ENCODE results near the gene PNISR. TPM values are rescaled to one million over a fixed set of nuclear protein-coding genes. Genes with fewer than 3 reads are reported as not detected.
A peak's percentile ranks its signal among the peaks of the same experiment; 100 is the strongest.

The PNISR gene
- total RNA-seq, 8 experiments from 2014 or later: 81.8 to 232 (median 134) TPM

DNA sequence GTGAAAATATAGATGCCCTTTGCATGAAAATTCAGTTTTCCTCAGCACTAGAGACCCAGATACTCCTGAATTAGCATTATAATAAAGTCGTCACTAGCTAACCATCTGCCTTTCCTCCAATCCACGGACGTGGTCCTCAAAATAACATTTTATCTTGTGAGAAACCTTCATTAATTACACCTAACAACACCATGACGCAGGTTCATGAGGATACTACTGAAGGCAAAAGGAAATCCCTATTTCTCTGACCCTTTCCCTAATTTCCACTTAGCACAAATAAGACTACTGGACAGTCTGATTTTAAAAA, 1.3 kb upstream of the PNISR start:
- ATAC-seq (replicated peaks in 6 of 8): no peak
- 3 to 33% (median 27%) methylated on average over 1 to 4 of the region's 4 CpGs; no CpG with 5 or more reads in 2 of the 10 experiments for WGBS, 10 experiments
- peak overlapping the region; percentile 59 to 98 (median 86) for H3K4me3 ChIP-seq
- H3K27ac ChIP-seq: peak overlapping the region; percentile 97 to 98
- H3K4me1 ChIP-seq (replicated peaks in 1 of 2): peaks cover 14 to 30% of the 10 kb centered on the region in 2 donors
- in situ Hi-C loops (cut with MboI; ENCODE audit: low pct_unique_long_range_greater_than_20kb in 2 of 9, low sequenced_read_pairs in 9 of 9, unreplicated experiment in 9 of 9): no loop called here

DNA sequence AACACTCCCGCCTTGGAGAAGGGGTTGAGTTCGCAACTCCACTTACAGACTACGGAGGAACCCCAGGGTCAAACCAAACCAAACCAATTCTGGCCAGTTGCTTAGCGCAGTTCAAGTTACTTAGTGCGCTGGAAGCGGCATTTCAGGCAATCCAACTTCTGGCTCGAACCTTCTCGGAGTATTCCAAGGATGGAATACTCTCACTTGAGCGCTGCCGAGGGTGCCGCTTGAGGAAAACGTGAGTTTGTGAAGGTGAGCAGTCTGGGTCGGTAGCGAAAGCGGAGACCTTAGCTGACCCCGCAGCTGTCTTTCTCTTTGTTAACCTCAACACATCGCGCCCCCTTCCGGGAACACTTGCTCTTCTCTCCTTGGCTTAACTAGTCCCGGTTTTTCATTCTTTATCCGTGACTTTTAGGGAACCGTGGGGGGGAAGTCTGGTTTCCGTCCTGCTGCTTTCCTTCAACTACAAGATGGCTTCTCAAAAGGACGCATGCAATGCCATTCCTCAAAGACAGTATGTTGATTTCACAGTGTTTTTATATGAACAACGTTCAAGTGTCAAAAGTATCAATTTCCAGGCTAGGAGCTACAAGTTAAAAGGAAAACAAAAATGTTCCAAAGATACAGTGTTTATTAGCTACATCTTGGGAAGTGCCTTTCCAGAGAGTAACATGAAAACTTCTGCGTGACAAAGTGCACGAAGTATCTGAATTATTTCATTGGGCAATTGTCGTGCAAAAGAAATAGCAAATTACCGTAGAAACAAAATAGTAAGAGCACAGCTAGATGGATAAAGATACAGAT, 741 bp upstream of the PNISR start:
- H3K27ac ChIP-seq: peak overlapping the region; percentile 97 to 98
- 0 to 11% (median 1%) methylated on average over 4 to 25 of the region's 29 CpGs for WGBS, 10 experiments
- peaks cover 14 to 30% of the 10 kb centered on the region in 2 donors for H3K4me1 ChIP-seq (replicated peaks in 1 of 2)
- in situ Hi-C loops (cut with MboI; ENCODE audit: low pct_unique_long_range_greater_than_20kb in 2 of 9, low sequenced_read_pairs in 9 of 9, unreplicated experiment in 9 of 9): no loop called here
- peak; percentile 59 to 72 (median 62) for ATAC-seq (replicated peaks in 6 of 8)
- peak overlapping the region; percentile 59 to 98 (median 86) for H3K4me3 ChIP-seq

DNA sequence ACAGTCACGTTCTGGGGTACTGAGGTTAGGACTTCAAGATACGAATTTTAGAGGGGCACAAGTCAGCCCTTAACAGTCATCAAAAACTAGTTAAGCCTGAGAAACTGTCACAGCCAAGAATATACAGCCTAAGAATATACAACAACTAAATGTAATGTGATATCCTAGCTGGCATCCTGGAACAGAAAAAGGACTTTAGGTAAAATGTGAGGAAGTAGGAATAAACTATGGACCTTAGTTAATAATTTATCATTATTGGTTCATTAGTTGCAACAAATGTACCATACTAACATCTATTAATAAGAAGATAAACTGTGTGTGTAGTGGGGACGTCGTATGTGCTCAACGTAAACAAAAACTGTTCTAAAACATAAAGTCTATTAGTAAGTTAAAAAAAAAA, 1.1 kb downstream of the PNISR start:
- 38 to 88% (median 76%) methylated on average over 1 to 5 of the region's 5 CpGs; no CpG with 5 or more reads in 1 of the 10 experiments for WGBS, 10 experiments
- no peak for ATAC-seq (replicated peaks in 6 of 8)
- no peak overlapping the region for H3K27ac ChIP-seq
- H3K4me1 ChIP-seq (replicated peaks in 1 of 2): peaks cover 14 to 30% of the 10 kb centered on the region in 2 donors
- peak overlapping the region; percentile 59 to 98 (median 86) for H3K4me3 ChIP-seq
- in situ Hi-C loops (cut with MboI; ENCODE audit: low pct_unique_long_range_greater_than_20kb in 2 of 9, low sequenced_read_pairs in 9 of 9, unreplicated experiment in 9 of 9): no loop called here

DNA sequence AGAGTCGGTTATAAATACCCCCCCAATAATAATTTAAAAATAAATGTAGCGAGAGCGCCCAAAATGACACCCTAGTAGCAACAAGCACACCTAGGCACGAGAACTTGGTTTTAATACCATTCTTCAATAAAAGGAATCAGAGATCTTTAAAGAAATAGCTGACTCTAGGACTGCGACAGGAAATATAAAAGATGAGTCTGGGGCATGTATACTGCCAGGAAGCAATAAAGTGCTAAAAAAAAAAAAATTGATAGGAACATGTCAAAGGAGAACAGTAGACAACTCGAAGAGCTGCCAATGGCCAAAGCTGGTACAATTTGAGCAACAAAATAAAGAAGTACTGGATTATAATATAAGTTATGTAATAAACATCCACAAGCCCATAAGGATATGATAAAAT, 2.2 kb downstream of the PNISR start:
- 67 to 100% (median 93%) methylated on average over 2 to 6 of the region's 6 CpGs for WGBS, 10 experiments
- Histone ChIP-seq H3K4me3 (no peak overlapping the region), H3K4me1 (replicated peaks in 1 of 2) (peaks cover 14 to 30% of the 10 kb centered on the region in 2 donors), H3K27ac (no peak overlapping the region)
- ATAC-seq (replicated peaks in 6 of 8): no peak
- in situ Hi-C loops (cut with MboI; ENCODE audit: low pct_unique_long_range_greater_than_20kb in 2 of 9, low sequenced_read_pairs in 9 of 9, unreplicated experiment in 9 of 9): no loop called here

DNA sequence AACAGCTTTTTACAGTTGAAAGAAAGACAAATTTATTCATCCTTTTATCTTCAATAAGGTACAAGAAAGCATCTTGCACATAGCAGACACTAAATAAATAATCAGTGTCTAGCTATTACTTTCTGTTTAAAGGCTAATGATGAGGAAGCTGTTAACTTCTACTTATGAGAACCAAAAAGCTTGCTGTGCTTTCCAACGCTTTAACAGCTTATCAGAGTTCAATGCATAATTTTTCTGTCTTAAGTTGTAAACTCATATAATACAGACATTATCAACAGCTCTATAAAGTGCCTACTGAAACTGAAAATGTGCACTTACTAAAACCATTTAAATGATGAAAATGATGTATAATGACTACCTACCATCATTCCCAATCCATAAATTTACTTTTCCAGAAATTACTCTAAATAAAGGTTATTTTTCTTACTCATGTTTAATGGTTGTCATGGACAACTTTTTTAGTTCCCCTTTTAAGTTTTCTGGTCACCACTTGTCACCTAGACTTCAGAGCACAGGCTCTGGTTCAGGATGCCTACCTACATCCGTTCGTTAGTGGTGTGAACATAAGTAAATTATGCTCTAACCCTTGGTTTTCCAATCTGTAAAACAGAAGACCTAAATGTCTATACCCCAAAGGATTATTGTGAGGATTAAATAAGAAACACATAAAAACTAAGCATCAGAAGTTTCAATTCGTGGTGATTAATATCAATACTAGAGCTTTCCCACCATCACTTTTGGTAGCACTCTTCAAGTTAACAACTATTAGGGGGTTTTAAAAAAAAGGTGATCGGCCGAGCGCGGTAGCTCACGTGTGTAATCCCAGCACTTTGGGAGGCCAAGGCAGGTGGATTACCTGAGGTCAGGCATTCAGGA, 8.0 kb downstream of the PNISR start:
- Histone ChIP-seq H3K27ac (no peak overlapping the region), H3K4me3 (no peak overlapping the region), H3K4me1 (replicated peaks in 1 of 2) (peaks cover 0 to 2% of the 10 kb centered on the region in 2 donors)
- in situ Hi-C loops (cut with MboI; ENCODE audit: low pct_unique_long_range_greater_than_20kb in 2 of 9, low sequenced_read_pairs in 9 of 9, unreplicated experiment in 9 of 9): no loop called here
- no peak for ATAC-seq (replicated peaks in 6 of 8)
- 42 to 94% (median 80%) methylated on average over 2 to 7 of the region's 9 CpGs for WGBS, 10 experiments

DNA sequence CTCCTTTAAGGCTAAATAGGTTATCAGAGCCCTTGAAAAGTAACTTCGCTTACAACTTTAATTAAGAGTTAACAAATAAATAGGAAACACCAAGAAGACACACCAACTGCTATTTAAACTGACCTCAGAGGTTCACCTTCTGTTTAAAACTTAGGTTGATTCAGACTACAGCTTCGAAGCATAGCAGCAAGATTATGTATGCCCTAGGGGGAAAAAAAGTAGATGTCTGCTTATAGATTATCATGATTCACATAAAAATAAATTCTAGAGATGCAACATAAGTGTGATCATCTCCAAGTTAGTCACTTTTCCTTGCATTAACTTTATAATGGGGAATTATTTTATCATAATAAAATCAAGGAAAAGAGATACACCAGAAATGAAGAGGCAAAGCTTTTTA, 8.9 kb downstream of the PNISR start:
- in situ Hi-C loops (cut with MboI; ENCODE audit: low pct_unique_long_range_greater_than_20kb in 2 of 9, low sequenced_read_pairs in 9 of 9, unreplicated experiment in 9 of 9): no loop called here
- Histone ChIP-seq H3K4me3 (no peak overlapping the region), H3K27ac (no peak overlapping the region), H3K4me1 (replicated peaks in 1 of 2) (peaks cover 0 to 2% of the 10 kb centered on the region in 2 donors)
- no peak for ATAC-seq (replicated peaks in 6 of 8)
- WGBS, 10 experiments: 58 to 100% (median 96%) methylated on average over 1 to 2 of the region's 2 CpGs

DNA sequence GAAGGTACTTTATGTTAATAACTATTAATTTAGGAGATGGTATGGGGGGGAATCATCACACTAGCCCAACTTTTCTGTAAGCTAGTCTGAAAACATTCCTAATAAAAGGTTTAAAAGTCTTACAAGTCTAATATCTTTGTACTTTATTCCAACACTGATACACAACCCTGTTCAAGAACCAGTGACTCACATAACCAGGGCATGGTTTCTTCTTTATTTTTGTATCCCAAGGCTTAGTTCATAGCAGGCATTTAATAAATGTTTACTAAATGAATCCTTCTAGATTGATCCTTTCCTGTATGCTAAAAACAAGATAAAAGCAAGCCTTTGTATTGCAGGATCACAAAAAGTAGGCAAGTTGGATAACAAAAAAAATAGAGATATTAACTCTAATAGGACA, 9.7 kb downstream of the PNISR start:
- in situ Hi-C loops (cut with MboI; ENCODE audit: low pct_unique_long_range_greater_than_20kb in 2 of 9, low sequenced_read_pairs in 9 of 9, unreplicated experiment in 9 of 9): no loop called here
- H3K27ac ChIP-seq: no peak overlapping the region
- peaks cover 0 to 2% of the 10 kb centered on the region in 2 donors for H3K4me1 ChIP-seq (replicated peaks in 1 of 2)
- no peak for ATAC-seq (replicated peaks in 6 of 8)
- H3K4me3 ChIP-seq: no peak overlapping the region

DNA sequence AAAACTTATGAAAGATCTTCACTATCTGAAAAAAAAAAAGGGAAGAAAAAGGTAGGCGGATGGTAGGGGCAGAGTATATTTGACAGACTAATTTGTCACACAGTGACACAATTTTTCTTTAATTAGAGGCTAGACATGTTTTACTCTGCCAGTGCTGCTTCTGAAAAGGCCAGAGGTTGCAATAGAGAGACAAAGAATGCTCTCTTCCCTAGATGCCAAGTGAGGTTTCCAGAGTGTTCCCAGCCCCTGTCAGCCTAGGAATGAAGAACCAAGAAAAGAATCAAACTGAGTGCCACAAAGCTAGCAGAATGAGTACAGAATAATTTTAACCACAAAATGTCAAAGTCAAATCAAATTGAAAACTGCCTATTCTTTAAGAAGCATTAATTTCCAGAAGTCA, 13.0 kb downstream of the PNISR start:
- WGBS, 10 experiments: 78 to 100% (median 100%) methylated on average over 1 of the region's 1 CpG; no CpG with 5 or more reads in 3 of the 10 experiments
- no peak overlapping the region for H3K4me3 ChIP-seq
- H3K27ac ChIP-seq: no peak overlapping the region
- ATAC-seq (replicated peaks in 6 of 8): peak in 1 of 8 experiments; percentile 49
- peaks cover 0 to 2% of the 10 kb centered on the region in 2 donors for H3K4me1 ChIP-seq (replicated peaks in 1 of 2)
- in situ Hi-C loops (cut with MboI; ENCODE audit: low pct_unique_long_range_greater_than_20kb in 2 of 9, low sequenced_read_pairs in 9 of 9, unreplicated experiment in 9 of 9): no loop called here

DNA sequence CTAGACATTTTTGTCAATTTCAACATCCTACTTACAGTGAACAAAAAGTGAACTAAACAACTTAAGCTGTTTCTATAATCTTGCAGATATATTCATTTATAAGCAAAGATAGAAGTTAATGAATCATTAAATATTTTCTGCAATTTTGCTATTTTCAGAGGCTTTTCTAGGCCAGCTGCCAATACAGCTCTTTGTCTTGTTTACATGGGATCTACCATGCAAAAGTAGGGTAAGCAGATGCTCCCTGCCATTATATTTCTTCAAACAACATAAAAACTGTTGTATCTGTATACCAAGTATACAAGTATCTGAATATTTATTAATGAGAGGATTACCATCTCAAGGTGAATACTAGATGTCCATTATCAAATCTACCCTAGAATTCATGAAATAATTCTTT, 15.4 kb downstream of the PNISR start:
- no peak overlapping the region for H3K4me3 ChIP-seq
- no peak for ATAC-seq (replicated peaks in 6 of 8)
- H3K27ac ChIP-seq: no peak overlapping the region
- in situ Hi-C loops (cut with MboI; ENCODE audit: low pct_unique_long_range_greater_than_20kb in 2 of 9, low sequenced_read_pairs in 9 of 9, unreplicated experiment in 9 of 9): no loop called here
- peaks cover 0 to 2% of the 10 kb centered on the region in 2 donors for H3K4me1 ChIP-seq (replicated peaks in 1 of 2)

DNA sequence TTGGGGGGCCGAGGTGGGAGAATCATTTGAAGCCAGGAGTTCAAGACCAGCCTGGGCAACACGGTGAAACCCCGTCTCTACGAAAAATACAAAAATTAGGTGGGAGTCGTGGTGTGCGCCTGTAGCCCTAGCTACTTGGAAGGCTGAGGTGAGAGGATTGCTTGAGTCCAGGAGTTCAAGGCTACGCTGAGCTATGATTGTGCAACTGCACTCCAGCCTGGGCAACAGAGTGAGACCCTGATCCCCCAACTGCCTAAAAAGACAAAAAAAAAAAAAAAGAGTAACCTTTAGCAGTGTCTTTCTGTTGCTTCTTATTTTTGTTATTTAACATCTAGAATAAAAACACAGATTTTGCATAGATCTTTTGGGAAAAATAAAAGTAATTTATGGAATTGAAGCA, 18.0 kb downstream of the PNISR start:
- H3K4me3 ChIP-seq: no peak overlapping the region
- H3K27ac ChIP-seq: no peak overlapping the region
- 60 to 100% (median 83%) methylated on average over 1 to 7 of the region's 7 CpGs; no CpG with 5 or more reads in 1 of the 10 experiments for WGBS, 10 experiments
- in situ Hi-C loops (cut with MboI; ENCODE audit: low pct_unique_long_range_greater_than_20kb in 2 of 9, low sequenced_read_pairs in 9 of 9, unreplicated experiment in 9 of 9): no loop called here
- H3K4me1 ChIP-seq (replicated peaks in 1 of 2): no peaks in the 10 kb centered on the region
- no peak for ATAC-seq (replicated peaks in 6 of 8)

DNA sequence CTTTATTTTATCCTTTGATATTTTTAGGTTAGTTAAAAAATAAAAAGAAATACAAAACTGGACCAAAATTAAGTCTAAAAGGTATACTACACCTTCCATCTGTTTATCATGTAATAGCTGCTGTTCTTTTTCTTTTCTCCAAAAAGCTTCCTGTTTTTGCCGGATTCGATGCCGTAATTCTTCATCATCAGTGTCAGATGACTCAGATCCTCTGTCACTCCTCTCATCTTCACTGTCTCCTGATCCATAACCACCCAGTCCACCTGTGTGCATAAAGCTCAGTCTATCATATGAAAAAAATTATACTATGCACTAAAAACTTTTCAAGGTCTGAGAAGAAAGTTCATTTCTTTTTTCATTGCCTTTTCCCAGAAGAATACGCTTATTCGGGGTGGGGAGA, 22.7 kb downstream of the PNISR start:
- no peaks in the 10 kb centered on the region for H3K4me1 ChIP-seq (replicated peaks in 1 of 2)
- H3K27ac ChIP-seq: no peak overlapping the region
- ATAC-seq (replicated peaks in 6 of 8): no peak
- in situ Hi-C loops (cut with MboI; ENCODE audit: low pct_unique_long_range_greater_than_20kb in 2 of 9, low sequenced_read_pairs in 9 of 9, unreplicated experiment in 9 of 9): no loop called here
- 88 to 100% (median 96%) methylated on average over 1 to 5 of the region's 5 CpGs; no CpG with 5 or more reads in 2 of the 10 experiments for WGBS, 10 experiments
- H3K4me3 ChIP-seq: no peak overlapping the region

DNA sequence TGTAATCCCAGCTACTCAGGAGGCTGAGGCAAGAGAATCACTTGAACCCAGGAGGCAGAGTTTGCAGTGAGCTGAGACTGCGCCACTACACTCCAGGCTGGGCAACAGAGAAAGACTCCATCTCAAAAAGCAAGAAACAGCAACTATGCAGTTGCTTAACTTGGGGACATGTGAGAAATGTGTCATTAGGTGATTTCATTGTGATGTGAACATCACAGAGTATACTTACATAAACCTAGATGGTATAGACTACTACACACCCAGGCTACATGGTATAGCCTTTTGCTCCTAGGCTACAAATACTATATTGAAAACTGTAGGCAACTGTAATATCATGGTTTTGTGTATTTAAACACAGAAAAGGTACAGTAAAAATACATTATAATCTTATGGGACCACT, 27.8 kb downstream of the PNISR start:
- ATAC-seq (replicated peaks in 6 of 8): no peak
- H3K4me1 ChIP-seq (replicated peaks in 1 of 2): peaks cover 3 to 5% of the 10 kb centered on the region in 2 donors
- in situ Hi-C loops (cut with MboI; ENCODE audit: low pct_unique_long_range_greater_than_20kb in 2 of 9, low sequenced_read_pairs in 9 of 9, unreplicated experiment in 9 of 9): no loop called here

DNA sequence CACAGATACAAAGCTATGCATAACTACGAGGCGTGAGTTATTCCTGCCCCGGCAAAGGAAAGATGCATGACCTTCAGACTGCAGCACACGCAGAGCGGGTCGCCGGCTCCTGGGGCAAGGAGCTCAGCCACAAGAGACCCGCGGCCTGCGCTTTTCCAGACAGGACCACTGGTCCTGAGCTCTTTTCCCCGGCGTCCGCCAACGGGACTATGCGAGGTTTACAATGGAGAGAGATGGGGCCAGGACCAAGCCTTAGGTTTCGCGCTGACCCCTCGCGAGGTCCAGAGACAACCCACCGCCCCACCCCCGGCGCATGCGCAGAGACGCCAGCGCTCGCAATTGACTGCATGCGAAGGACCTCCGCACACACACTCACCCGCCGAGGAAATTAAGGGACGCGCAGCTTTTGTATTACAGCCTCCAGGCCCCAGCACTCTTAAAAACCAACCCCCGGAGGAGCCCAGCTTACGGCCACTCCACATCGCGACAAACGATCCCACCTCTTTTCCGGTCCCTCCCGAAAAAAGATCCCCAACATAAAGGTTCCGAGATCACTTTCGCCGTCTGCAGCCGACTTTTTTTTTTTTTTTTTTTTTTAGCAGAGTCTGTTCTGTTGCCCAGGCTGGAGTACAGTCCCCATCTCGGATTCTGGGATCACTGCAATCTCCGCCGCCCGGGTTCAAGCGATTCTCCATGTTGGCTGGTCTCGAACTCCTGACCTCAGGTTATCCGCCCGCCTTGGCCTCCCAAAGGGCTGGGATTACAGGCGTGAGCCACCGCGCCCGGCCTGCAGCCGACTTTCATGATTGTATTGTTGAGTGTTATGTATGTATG, 31.2 kb downstream of the PNISR start, which contains the start of gene COQ3:
Gene COQ3, minus strand, starts transcription at position 498 of the 834 bp plus-strand sequence. Its CDS starts 16 bp downstream, at position 482.
- 0 to 47% (median 17%) methylated on average over 4 to 22 of the region's 56 CpGs for WGBS, 10 experiments
- Histone ChIP-seq H3K4me1 (replicated peaks in 1 of 2) (peaks cover 3 to 5% of the 10 kb centered on the region in 2 donors), H3K4me3 (peak within 1 kb of the TSS; percentile 57 to 77 (median 62)), H3K27ac (peak within 1 kb of the TSS; percentile 90 to 92)
- peak; percentile 88 to 98 (median 95) for ATAC-seq (replicated peaks in 6 of 8)
- in situ Hi-C loops (cut with MboI; ENCODE audit: low pct_unique_long_range_greater_than_20kb in 2 of 9, low sequenced_read_pairs in 9 of 9, unreplicated experiment in 9 of 9): no loop called here

More for the DNA sequence above, 27.8 kb downstream of the PNISR start:
- H3K27ac ChIP-seq: no peak overlapping the region
- 33 to 67% methylated on average over 1 of the region's 1 CpG; no CpG with 5 or more reads in 8 of the 10 experiments for WGBS, 10 experiments
- H3K4me3 ChIP-seq: no peak overlapping the region
